ENCODE measurements around the gene XDH.

- no peak for TF ChIP-seq SMAD1 (IDR thresholded peaks at IDR 0.05; ENCODE audit: low read depth, low read length, partially characterized antibody)
- TF ChIP-seq FOXJ3 (CRISPR knock-in tag; IDR thresholded peaks at IDR 0.05), result no peak
- TF ChIP-seq CTCF (IDR thresholded peaks at IDR 0.05 in 2 of 3, conservative IDR thresholded peaks at IDR 0.05 in 1 of 3; ENCODE audit: insufficient read depth in 2 of 3, low read depth in 1 of 3, low read length in 3 of 3), result no peak
- no peak for TF ChIP-seq TRIM24 (IDR thresholded peaks at IDR 0.05)
- no peak for TF ChIP-seq TBL1XR1 (IDR thresholded peaks at IDR 0.05; ENCODE audit: low read length in 2 of 2)
These were observed 42.9 kb downstream of the XDH start for GRCh38 chr2:31371691-31372090.

Data from K562 (cell line).